ENCODE results near the gene PHF23.

GRCh38 chr17:7249214-7249613, 10.0 kb upstream of the PHF23 start:
- TF ChIP-seq, protein P1, sequence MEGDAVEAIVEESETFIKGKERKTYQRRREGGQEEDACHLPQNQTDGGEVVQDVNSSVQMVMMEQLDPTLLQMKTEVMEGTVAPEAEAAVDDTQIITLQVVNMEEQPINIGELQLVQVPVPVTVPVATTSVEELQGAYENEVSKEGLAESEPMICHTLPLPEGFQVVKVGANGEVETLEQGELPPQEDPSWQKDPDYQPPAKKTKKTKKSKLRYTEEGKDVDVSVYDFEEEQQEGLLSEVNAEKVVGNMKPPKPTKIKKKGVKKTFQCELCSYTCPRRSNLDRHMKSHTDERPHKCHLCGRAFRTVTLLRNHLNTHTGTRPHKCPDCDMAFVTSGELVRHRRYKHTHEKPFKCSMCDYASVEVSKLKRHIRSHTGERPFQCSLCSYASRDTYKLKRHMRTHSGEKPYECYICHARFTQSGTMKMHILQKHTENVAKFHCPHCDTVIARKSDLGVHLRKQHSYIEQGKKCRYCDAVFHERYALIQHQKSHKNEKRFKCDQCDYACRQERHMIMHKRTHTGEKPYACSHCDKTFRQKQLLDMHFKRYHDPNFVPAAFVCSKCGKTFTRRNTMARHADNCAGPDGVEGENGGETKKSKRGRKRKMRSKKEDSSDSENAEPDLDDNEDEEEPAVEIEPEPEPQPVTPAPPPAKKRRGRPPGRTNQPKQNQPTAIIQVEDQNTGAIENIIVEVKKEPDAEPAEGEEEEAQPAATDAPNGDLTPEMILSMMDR (conservative IDR thresholded peaks at IDR 0.05; ENCODE audit: low read depth, low read length): no peak
- TF ChIP-seq EZH2 (IDR thresholded peaks at IDR 0.05; ENCODE audit: borderline replicate concordance, low read depth, low read length, poor library complexity, severe bottlenecking): no peak

All from A673 (cell line).